IMR-90 (cell line): Measurements from ENCODE around the gene CROCC.
"Not testable (repeated sequence)": the region's sequence is repeated elsewhere in the genome, so short reads cannot be mapped to it uniquely, and the experiment has no call there.

Experiments used
- BHLHE40 ChIP-seq: fragments of 150-350 bp; IDR thresholded peaks from 2 replicates; pipeline ENCODE4 v1.6.1; 2016; ENCODE audit warnings: mild to moderate bottlenecking, low read depth, low read length
- CEBPB ChIP-seq: IDR thresholded peaks from 2 replicates; pipeline ENCODE4 v1.6.1; 2012; ENCODE audit warnings: low read depth, low read length, improper control_type of control experiment
- CHD1 ChIP-seq: IDR thresholded peaks from 2 replicates; pipeline ENCODE4 v1.6.1; 2012; ENCODE audit warnings: low read depth, low read length, improper control_type of control experiment
- CTCF ChIP-seq: conservative IDR thresholded peaks from 2 replicates; pipeline ENCODE4 v1.5.1; 2012; ENCODE audit warnings: mild to moderate bottlenecking, low read depth, low read length, improper control_type of control experiment
- ELK1 ChIP-seq: fragments of 150-350 bp; IDR thresholded peaks from 2 replicates; pipeline ENCODE4 v1.6.1; 2016; ENCODE audit warnings: low read depth, mild to moderate bottlenecking, low read length, moderate library complexity, borderline replicate concordance
- MAFK ChIP-seq: IDR thresholded peaks from 2 replicates; pipeline ENCODE4 v1.6.1; 2012; ENCODE audit warnings: low read depth, low read length, improper control_type of control experiment
- MXI1 ChIP-seq: IDR thresholded peaks from 2 replicates; pipeline ENCODE4 v1.6.1; 2012; ENCODE audit warnings: low read depth, mild to moderate bottlenecking, low read length, moderate library complexity, borderline replicate concordance
- NFE2L2 ChIP-seq: fragments of 150-350 bp; IDR thresholded peaks from 2 replicates; pipeline ENCODE4 v1.6.1; 2016; ENCODE audit warnings: low read depth, mild to moderate bottlenecking, low read length
- POLR2A ChIP-seq: IDR thresholded peaks from 2 replicates; pipeline ENCODE4 v1.6.1; 2012; ENCODE audit warnings: mild to moderate bottlenecking, low read depth, low read length
- RAD21 ChIP-seq: IDR thresholded peaks from 2 replicates; pipeline ENCODE4 v1.6.1; 2012; ENCODE audit warnings: low read length, improper control_type of control experiment
- RFX5 ChIP-seq: IDR thresholded peaks from 2 replicates; pipeline ENCODE4 v1.8.0; 2012; ENCODE audit warnings: low read depth, mild to moderate bottlenecking, low read length, moderate library complexity
- SMC3 ChIP-seq: fragments of 150-350 bp; IDR thresholded peaks from 2 replicates; pipeline ENCODE4 v1.6.1; 2016; ENCODE audit warnings: low read depth, mild to moderate bottlenecking, antibody characterized with exemption, low read length, moderate library complexity
- USF2 ChIP-seq: fragments of 150-350 bp; IDR thresholded peaks from 2 replicates; pipeline ENCODE4 v1.6.1; 2017; ENCODE audit warnings: mild to moderate bottlenecking, antibody characterized with exemption, low read length, low read depth

- not testable (repeated sequence) for TF ChIP-seq CTCF, RAD21, POLR2A, SMC3, USF2, MAFK, RFX5, ELK1, CEBPB, BHLHE40, MXI1, NFE2L2, CHD1
Observed at GRCh38 chr1:16901371-16901770, 20.4 kb upstream of the CROCC start.
